Measurements from ENCODE around the gene FXYD3. TPM values are rescaled to one million over a fixed set of nuclear protein-coding genes. Genes with fewer than 3 reads are reported as not detected.
A peak's percentile ranks its signal among the peaks of the same experiment; 100 is the strongest.

FXYD3 gene, protein sequence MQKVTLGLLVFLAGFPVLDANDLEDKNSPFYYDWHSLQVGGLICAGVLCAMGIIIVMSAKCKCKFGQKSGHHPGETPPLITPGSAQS
- total RNA-seq (not detected), polyA plus RNA-seq (not detected), total RNA-seq (not detected)

DNA sequence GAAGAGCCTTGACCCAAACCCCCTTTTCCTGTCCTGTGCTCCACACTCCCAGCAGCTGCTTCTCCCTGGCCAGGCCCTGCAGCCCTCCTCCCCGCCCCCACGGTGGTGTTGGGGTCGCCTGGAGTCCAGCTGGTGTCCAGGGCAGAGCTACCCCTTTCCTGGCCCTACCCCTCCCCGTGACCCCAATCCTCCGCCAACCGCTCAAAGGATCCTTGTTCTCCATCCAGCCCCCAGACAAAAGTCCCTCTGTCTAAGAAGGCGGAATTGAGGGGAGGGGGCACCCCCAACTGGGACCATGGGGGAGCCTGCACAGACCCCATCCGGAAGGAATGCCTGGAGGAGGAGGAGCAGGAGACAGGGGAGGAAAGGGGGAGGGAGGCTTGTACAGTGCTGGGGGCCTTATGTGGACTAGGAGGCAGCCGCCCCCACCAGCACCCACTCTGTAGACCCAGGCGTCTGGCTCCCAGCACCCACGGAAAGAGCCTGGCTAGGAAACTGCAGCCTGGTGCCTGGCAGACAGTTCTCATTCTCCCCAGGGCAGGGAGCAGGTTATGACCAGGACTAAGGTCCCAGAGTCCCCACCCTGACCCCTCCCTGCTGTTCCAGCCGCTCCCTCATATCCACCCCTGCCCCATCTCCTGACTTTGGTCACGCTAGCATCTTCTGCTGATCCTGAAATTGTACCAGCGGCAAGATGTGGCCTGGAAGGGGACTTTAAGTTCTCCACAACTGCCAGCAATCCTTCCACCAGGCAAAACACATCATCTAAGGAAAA is at the start of gene FXYD3:
TSS of gene FXYD3 (plus strand) at position 647 of the 775 bp plus-strand sequence. CDS start 3,554 bp downstream, outside the sequence.
- peak within 1 kb of the TSS in 2 of 9 donors; percentile 50 to 56 for H3K27ac Mint-ChIP-seq
- no peak for ATAC-seq
- peaks cover 0 to 7% of the 10 kb centered on the region in 2 donors for H3K4me1 ChIP-seq (ENCODE audit: control insufficient read depth in 2 of 2, insufficient read depth in 2 of 2, low read length in 2 of 2)
- no peaks in the 10 kb centered on the region for H3K36me3 Mint-ChIP-seq
- peaks cover 5 to 8% (median 6%) of the 10 kb centered on the region in 7 donors for H3K4me1 Mint-ChIP-seq
- H3K4me3 Mint-ChIP-seq, result peak within 1 kb of the TSS in 6 of 10 donors; percentile 2 to 39 (median 24)
- no peak for DNase-seq
- no peaks in the 10 kb centered on the region for H3K36me3 ChIP-seq (ENCODE audit: control insufficient read depth in 2 of 3, insufficient read depth in 3 of 3, low read length in 3 of 3)
- no peaks in the 10 kb centered on the region for H3K9me3 ChIP-seq (ENCODE audit: control insufficient read depth in 2 of 3, low read length in 3 of 3)
- H3K4me3 ChIP-seq (ENCODE audit: low read length), result no peak within 1 kb of the TSS
- H3K27me3 Mint-ChIP-seq, result peaks cover 0 to 20% (median 0%) of the 10 kb centered on the region in 5 donors
- intact Hi-C loops (cut with micrococcal nuclease), result no loop called here
- H3K27ac ChIP-seq (ENCODE audit: low read depth, low read length), result no peak within 1 kb of the TSS
- ChIA-PET CTCF (interaction anchor here (0.6 to 1.5 kb wide), 7 partner anchors 20 to 151 kb away, joined by 3 to 4 read pairs (median 3); no protein-coding TSS in a partner anchor), POLR2A (interaction anchor here (1.4 kb wide), 1 partner anchor 9 kb away, joined by 5 read pairs; no protein-coding TSS in a partner anchor)
- no peaks in the 10 kb centered on the region for H3K27me3 ChIP-seq (ENCODE audit: control insufficient read depth in 2 of 2, insufficient read depth in 2 of 2, low read length in 2 of 2)
- H3K9me3 Mint-ChIP-seq, result no peaks in the 10 kb centered on the region

DNA sequence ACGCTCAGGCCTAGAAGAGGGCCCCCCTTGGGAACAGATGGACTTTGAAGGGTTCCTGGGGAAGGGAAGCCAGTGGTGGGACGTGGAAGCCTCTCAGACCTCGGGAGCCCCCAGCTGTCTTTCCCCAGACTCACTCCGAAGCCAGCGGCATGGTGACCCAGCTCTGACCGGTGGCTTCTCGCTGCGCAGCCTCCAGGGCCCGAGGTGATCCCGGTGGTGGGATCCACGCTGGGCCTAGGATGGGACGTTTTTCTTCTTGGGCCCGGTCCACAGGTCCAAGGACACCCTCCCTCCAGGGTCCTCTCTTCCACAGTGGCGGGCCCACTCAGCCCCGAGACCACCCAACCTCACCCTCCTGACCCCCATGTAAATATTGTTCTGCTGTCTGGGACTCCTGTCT is 49.5 kb upstream of the FXYD3 start:
- Histone ChIP-seq H3K27ac (ENCODE audit: low read depth, low read length) (no peak overlapping the region), H3K36me3 (ENCODE audit: control insufficient read depth in 2 of 3, insufficient read depth in 3 of 3, low read length in 3 of 3) (no peaks in the 10 kb centered on the region), H3K4me1 (ENCODE audit: control insufficient read depth in 2 of 2, insufficient read depth in 2 of 2, low read length in 2 of 2) (no peaks in the 10 kb centered on the region), H3K4me3 (ENCODE audit: low read length) (no peak overlapping the region), H3K27me3 (ENCODE audit: control insufficient read depth in 2 of 2, insufficient read depth in 2 of 2, low read length in 2 of 2) (no peaks in the 10 kb centered on the region), H3K9me3 (ENCODE audit: control insufficient read depth in 2 of 3, low read length in 3 of 3) (no peaks in the 10 kb centered on the region)
- Mint-ChIP-seq H3K9me3 (peaks cover 0 to 6% (median 3%) of the 10 kb centered on the region in 11 donors), H3K4me3 (no peak overlapping the region), H3K36me3 (peaks cover 0 to 4% (median 0%) of the 10 kb centered on the region in 5 donors), H3K27me3 (no peaks in the 10 kb centered on the region), H3K27ac (no peak overlapping the region), H3K4me1 (peaks cover 0 to 13% (median 7%) of the 10 kb centered on the region in 7 donors)
- ChIA-PET CTCF (interaction anchor here (0.9 to 2.2 kb wide), 9 partner anchors 11 to 146 kb away, joined by 3 to 12 read pairs (median 4); no protein-coding TSS in a partner anchor), POLR2A (interaction anchor here (2.0 kb wide), 1 partner anchor 76 kb away, joined by 8 read pairs; no protein-coding TSS in a partner anchor)
- intact Hi-C loops (cut with micrococcal nuclease), result loop anchor here (2.0 to 10.0 kb wide), 3 partner anchors 21 to 429 kb away; partner anchors contain the start of genes KRTDAP (in 1 of the 2) and USF2 (in 1 of the 2)
- ATAC-seq (no peak), DNase-seq (no peak)

DNA sequence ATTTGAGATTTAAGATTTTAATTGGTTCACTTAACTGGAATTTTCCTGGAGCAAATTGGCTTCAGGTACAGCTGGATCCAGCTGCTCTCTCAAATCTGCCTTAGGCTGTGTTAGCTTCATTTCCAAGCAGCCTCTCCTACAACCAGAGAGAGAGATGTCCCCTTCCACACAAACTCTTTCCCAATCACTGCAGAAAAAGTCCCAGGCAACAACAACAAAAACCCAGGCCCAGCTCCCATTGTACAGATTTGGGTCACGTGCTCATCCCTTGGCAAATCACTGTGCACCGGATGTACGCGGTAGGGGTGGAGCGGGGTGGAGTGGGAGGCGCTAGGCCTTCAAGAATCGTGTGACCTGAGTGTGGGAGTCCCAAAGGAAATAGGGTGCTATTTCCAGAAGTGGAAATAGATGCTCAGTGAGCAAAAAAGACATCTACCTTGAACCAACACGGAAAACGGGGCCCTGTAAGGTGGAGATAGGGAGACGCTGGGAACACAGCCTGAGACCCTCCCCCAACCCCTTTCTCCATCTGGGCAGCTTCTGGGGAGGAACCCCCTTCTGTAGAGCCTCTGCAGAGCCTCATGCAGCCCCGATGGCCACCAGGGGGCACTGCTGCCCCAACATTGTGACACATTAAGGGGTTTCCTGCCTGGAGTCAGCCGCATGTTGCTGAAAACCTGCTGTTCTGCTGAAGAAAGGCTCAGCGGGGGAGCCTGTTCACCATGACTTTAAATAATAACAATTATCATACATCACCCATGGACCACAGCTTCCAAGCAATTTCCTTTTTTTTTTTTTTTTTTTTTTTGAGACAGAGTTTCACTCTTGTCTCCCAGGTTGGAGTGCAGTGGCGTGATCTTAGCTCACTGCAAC is 48.7 kb upstream of the FXYD3 start:
- peak overlapping the region in 6 of 9 donors; percentile 8 to 80 (median 49) for H3K27ac Mint-ChIP-seq
- H3K36me3 ChIP-seq (ENCODE audit: control insufficient read depth in 2 of 3, insufficient read depth in 3 of 3, low read length in 3 of 3), result no peaks in the 10 kb centered on the region

DNA sequence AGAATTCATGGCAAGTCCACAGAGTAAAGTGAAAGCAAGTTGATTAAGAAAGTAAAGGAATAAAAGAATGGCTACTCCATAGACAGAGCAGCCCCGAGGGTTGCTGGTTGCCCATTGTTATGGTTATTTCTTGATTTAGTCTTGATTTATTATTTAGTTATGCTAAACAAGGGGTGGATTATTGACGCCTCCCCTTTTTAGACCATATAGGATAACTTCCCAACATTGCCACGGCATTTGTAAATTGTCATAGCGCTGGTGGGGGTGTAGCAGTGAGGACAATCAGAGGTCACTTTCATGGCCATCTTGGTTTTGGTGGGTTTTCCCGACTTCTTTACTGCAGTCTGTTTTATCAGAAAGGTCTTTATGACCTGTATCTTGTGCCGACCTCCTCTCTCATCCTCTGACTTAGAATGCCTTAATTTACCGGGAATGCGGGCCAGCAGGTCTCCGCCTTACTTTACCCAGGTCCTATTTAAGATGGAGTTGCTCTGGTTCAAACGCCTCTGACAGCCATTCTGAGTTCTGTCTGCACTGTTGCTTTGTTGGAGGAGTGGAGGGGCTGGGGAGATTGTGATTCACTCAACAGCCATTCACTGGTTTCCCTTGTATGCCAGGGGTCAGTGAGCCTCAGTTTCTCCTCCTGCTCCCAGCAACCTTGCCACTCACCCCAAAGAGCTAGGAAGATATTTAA is 46.5 kb upstream of the FXYD3 start:
- DNase-seq (no peak), ATAC-seq (no peak)
- no peaks in the 10 kb centered on the region for H3K9me3 ChIP-seq (ENCODE audit: control insufficient read depth in 2 of 3, low read length in 3 of 3)
- intact Hi-C loops (cut with micrococcal nuclease), result loop anchor here in 1 of 2 donors (10.0 kb wide), 1 partner anchor 426 kb away; the partner anchor contains the start of gene KRTDAP
- no peaks in the 10 kb centered on the region for H3K4me1 ChIP-seq (ENCODE audit: control insufficient read depth in 2 of 2, insufficient read depth in 2 of 2, low read length in 2 of 2)
- Mint-ChIP-seq H3K4me3 (no peak overlapping the region), H3K27ac (no peak overlapping the region), H3K27me3 (no peaks in the 10 kb centered on the region), H3K36me3 (peaks cover 0 to 4% (median 0%) of the 10 kb centered on the region in 5 donors), H3K4me1 (peaks cover 0 to 10% (median 7%) of the 10 kb centered on the region in 7 donors), H3K9me3 (peaks cover 0 to 6% (median 3%) of the 10 kb centered on the region in 11 donors)
- no peaks in the 10 kb centered on the region for H3K27me3 ChIP-seq (ENCODE audit: control insufficient read depth in 2 of 2, insufficient read depth in 2 of 2, low read length in 2 of 2)
- no peaks in the 10 kb centered on the region for H3K36me3 ChIP-seq (ENCODE audit: control insufficient read depth in 2 of 3, insufficient read depth in 3 of 3, low read length in 3 of 3)
- H3K4me3 ChIP-seq (ENCODE audit: low read length), result no peak overlapping the region
- ChIA-PET CTCF (interaction anchor here (0.8 to 1.6 kb wide), 4 partner anchors 18 to 72 kb away, joined by 3 to 6 read pairs (median 4); no protein-coding TSS in a partner anchor), POLR2A (no interaction called here)
- no peak overlapping the region for H3K27ac ChIP-seq (ENCODE audit: low read depth, low read length)

More for the DNA sequence above, 48.7 kb upstream of the FXYD3 start:
- intact Hi-C loops (cut with micrococcal nuclease), result loop anchor here (1.0 to 10.0 kb wide), 10 partner anchors 22 to 428 kb away; partner anchors contain the start of genes LGI4 (in 2 of the 2), KRTDAP (in 1 of the 2) and USF2 (in 1 of the 2)
- peaks cover 0 to 4% (median 0%) of the 10 kb centered on the region in 5 donors for H3K36me3 Mint-ChIP-seq
- Histone ChIP-seq H3K4me1 (ENCODE audit: control insufficient read depth in 2 of 2, insufficient read depth in 2 of 2, low read length in 2 of 2) (no peaks in the 10 kb centered on the region), H3K27ac (ENCODE audit: low read depth, low read length) (no peak overlapping the region), H3K4me3 (ENCODE audit: low read length) (no peak overlapping the region), H3K9me3 (ENCODE audit: control insufficient read depth in 2 of 3, low read length in 3 of 3) (no peaks in the 10 kb centered on the region), H3K27me3 (ENCODE audit: control insufficient read depth in 2 of 2, insufficient read depth in 2 of 2, low read length in 2 of 2) (no peaks in the 10 kb centered on the region)
- POLR2A ChIA-PET, result interaction anchor here (0.6 to 2.0 kb wide), 3 partner anchors 38 to 1148 kb away, joined by 3 to 8 read pairs (median 5); no protein-coding TSS in a partner anchor
- H3K4me1 Mint-ChIP-seq, result peaks cover 0 to 13% (median 7%) of the 10 kb centered on the region in 7 donors
- CTCF ChIA-PET, result interaction anchor here (0.9 to 2.2 kb wide), 11 partner anchors 12 to 150 kb away, joined by 3 to 12 read pairs (median 4); no protein-coding TSS in a partner anchor
- peak; percentile 95 for ATAC-seq
- DNase-seq, result peak; percentile 74 to 91 (median 87)
- peak overlapping the region in 2 of 10 donors; percentile 3 to 24 for H3K4me3 Mint-ChIP-seq
- H3K9me3 Mint-ChIP-seq, result peaks cover 0 to 6% (median 3%) of the 10 kb centered on the region in 11 donors
- no peaks in the 10 kb centered on the region for H3K27me3 Mint-ChIP-seq

DNA sequence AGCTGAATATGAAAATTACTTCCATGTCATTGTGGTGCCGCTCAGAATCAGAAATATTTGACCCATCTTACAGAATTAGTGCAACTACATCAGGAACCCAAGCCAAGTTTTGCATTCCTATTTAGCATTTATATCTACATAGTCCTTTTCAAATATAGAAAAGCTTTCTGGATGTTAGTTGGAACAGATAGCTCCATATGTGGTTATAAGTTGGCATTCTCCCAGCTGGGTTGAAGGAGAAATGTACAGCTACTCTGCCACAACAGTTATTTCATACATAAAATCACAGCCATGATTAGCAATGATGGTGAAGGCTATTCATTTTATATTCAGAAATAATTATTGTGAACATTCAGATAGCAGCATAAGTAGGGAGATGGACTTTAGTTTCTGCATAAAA is 45.9 kb upstream of the FXYD3 start:
- peak overlapping the region in 1 of 9 donors; percentile 45 for H3K27ac Mint-ChIP-seq
- no peaks in the 10 kb centered on the region for H3K9me3 ChIP-seq (ENCODE audit: control insufficient read depth in 2 of 3, low read length in 3 of 3)
- H3K4me1 Mint-ChIP-seq, result peaks cover 0 to 9% (median 7%) of the 10 kb centered on the region in 7 donors
- ChIA-PET CTCF (interaction anchor here (0.5 to 1.6 kb wide), 5 partner anchors 17 to 288 kb away, joined by 3 to 6 read pairs (median 4); no protein-coding TSS in a partner anchor), POLR2A (no interaction called here)
- peaks cover 0 to 4% (median 0%) of the 10 kb centered on the region in 5 donors for H3K36me3 Mint-ChIP-seq
- H3K9me3 Mint-ChIP-seq, result peaks cover 0 to 6% (median 3%) of the 10 kb centered on the region in 11 donors
- intact Hi-C loops (cut with micrococcal nuclease), result loop anchor here in 1 of 2 donors (10.0 kb wide), 1 partner anchor 425 kb away; the partner anchor contains the start of gene KRTDAP
- DNase-seq (no peak), ATAC-seq (no peak)
- H3K27me3 ChIP-seq (ENCODE audit: control insufficient read depth in 2 of 2, insufficient read depth in 2 of 2, low read length in 2 of 2), result no peaks in the 10 kb centered on the region
- H3K27me3 Mint-ChIP-seq, result no peaks in the 10 kb centered on the region
- no peaks in the 10 kb centered on the region for H3K4me1 ChIP-seq (ENCODE audit: control insufficient read depth in 2 of 2, insufficient read depth in 2 of 2, low read length in 2 of 2)
- H3K4me3 ChIP-seq (ENCODE audit: low read length), result no peak overlapping the region
- no peak overlapping the region for H3K27ac ChIP-seq (ENCODE audit: low read depth, low read length)
- H3K4me3 Mint-ChIP-seq, result no peak overlapping the region
- H3K36me3 ChIP-seq (ENCODE audit: control insufficient read depth in 2 of 3, insufficient read depth in 3 of 3, low read length in 3 of 3), result no peaks in the 10 kb centered on the region
